ENCODE results near the gene ARHGEF4.

DNA sequence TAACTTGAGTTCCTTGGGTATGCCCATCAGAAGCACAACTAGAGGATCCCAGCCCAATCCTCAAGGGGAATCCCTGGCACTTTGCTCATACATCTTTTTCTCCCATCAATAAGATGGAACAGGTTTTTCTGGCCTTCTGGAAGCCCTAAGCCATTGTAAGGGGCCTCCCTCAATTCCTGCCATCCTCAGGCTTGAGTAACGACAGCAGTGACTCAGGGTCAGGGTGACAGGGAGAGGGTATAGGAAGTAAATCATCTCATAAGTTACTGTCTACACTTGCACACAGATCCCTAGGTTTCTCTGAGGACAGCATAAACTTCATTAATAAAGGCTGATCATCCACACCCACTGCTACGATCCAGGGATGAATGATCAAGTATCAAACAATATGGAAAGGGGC lies 46.4 kb upstream of the ARHGEF4 start:
- no peak for TF ChIP-seq EZH2phosphoT487 (IDR thresholded peaks at IDR 0.05; ENCODE audit: borderline replicate concordance)
- TF ChIP-seq, protein P1, sequence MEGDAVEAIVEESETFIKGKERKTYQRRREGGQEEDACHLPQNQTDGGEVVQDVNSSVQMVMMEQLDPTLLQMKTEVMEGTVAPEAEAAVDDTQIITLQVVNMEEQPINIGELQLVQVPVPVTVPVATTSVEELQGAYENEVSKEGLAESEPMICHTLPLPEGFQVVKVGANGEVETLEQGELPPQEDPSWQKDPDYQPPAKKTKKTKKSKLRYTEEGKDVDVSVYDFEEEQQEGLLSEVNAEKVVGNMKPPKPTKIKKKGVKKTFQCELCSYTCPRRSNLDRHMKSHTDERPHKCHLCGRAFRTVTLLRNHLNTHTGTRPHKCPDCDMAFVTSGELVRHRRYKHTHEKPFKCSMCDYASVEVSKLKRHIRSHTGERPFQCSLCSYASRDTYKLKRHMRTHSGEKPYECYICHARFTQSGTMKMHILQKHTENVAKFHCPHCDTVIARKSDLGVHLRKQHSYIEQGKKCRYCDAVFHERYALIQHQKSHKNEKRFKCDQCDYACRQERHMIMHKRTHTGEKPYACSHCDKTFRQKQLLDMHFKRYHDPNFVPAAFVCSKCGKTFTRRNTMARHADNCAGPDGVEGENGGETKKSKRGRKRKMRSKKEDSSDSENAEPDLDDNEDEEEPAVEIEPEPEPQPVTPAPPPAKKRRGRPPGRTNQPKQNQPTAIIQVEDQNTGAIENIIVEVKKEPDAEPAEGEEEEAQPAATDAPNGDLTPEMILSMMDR (conservative IDR thresholded peaks at IDR 0.05; ENCODE audit: low read length) = no peak

Measured in Loucy (cell line).